Measurements from ENCODE around the gene JAK3. TPM values are rescaled to one million over a fixed set of nuclear protein-coding genes. Genes with fewer than 3 reads are reported as not detected.

JAK3 gene
- polyA plus RNA-seq, 4 donors = 0.67 to 6.8 (median 2.5) TPM

- H3K36me3 ChIP-seq (ENCODE audit: control insufficient read depth in 3 of 3, insufficient read depth in 2 of 3, low read depth in 1 of 3, low read length in 3 of 3) = peaks cover 0 to under 1% (median 0%) of the 10 kb centered on the region in 3 donors
- H3K27ac ChIP-seq (ENCODE audit: low read depth in 1 of 3, low read length in 2 of 3) = no peak overlapping the region
- no peaks in the 10 kb centered on the region for H3K9me3 ChIP-seq (ENCODE audit: control insufficient read depth in 2 of 2, insufficient read depth in 1 of 2, low read depth in 1 of 2, low read length in 1 of 2)
- peaks cover 0 to 11% (median 0%) of the 10 kb centered on the region in 3 donors for H3K4me1 ChIP-seq (ENCODE audit: control insufficient read depth in 3 of 3, insufficient read depth in 2 of 3, low read depth in 1 of 3, low read length in 2 of 3)
- H3K4me3 ChIP-seq (ENCODE audit: low read depth in 1 of 3, low read length in 3 of 3) = no peak overlapping the region
- FAIRE-seq (no peak), DNase-seq (no peak)
- WGBS, 3 donors = 63 to 67% (median 66%) methylated on average over 15 to 16 of the region's 16 CpGs
- no peaks in the 10 kb centered on the region for H3K27me3 ChIP-seq (ENCODE audit: control insufficient read depth in 3 of 3, insufficient read depth in 3 of 3, low read length in 3 of 3)
Measured at GRCh38 chr19:17775245-17775927, 72.4 kb downstream of the JAK3 start.

Other genes starting within 250 kb of the JAK3 start
- 1 to 10 TPM in 1 of 4 donors, under 1 TPM in 1, not detected in 2; 0.78 to 1.1 TPM for gene UNC13A, start 159.6 kb downstream of the JAK3 start, polyA plus RNA-seq
- gene MAP1S, start 128.5 kb downstream of the JAK3 start, polyA plus RNA-seq = 10 to 100 TPM; 18.0 to 26.4 (median 21.9) TPM
- gene FCHO1, start 96.5 kb downstream of the JAK3 start, polyA plus RNA-seq = 1 to 10 TPM; 1.4 to 3.1 (median 2.2) TPM
- gene B3GNT3, start 52.8 kb downstream of the JAK3 start, polyA plus RNA-seq = 10 to 100 TPM; 32.0 to 86.5 (median 41.2) TPM
- 1 to 10 TPM in 1 of 4 donors, under 1 TPM in 1, not detected in 2; 0.13 to 1.4 TPM for gene INSL3, start 26.5 kb downstream of the JAK3 start, polyA plus RNA-seq
- gene RPL18A, start 11.9 kb upstream of the JAK3 start, polyA plus RNA-seq = 1,000 to 10,000 TPM; 1,464 to 3,671 (median 2,102) TPM
- gene SLC5A5, start 24.0 kb upstream of the JAK3 start, polyA plus RNA-seq = under 1 TPM in 3 of 4 donors, not detected in 1; 0.01 to 0.27 (median 0.01) TPM
- gene CCDC124, start 85.0 kb upstream of the JAK3 start, polyA plus RNA-seq = 100 to 1,000 TPM in 1 of 4 donors, 10 to 100 TPM in 3; 42.2 to 111 (median 67.7) TPM
- under 1 TPM in 2 of 4 donors, not detected in 2; 0.24 to 0.41 TPM for gene KCNN1, start 119.1 kb upstream of the JAK3 start, polyA plus RNA-seq
- gene ARRDC2, start 160.2 kb upstream of the JAK3 start, polyA plus RNA-seq = 10 to 100 TPM in 3 of 4 donors, 1 to 10 TPM in 1; 6.9 to 31.5 (median 28.4) TPM
- 1 to 10 TPM in 2 of 4 donors, under 1 TPM in 2; 0.81 to 2.4 (median 1.3) TPM for gene IL12RB1, start 239.0 kb upstream of the JAK3 start, polyA plus RNA-seq
- gene MAST3, start 249.8 kb upstream of the JAK3 start, polyA plus RNA-seq = 10 to 100 TPM in 3 of 4 donors, 1 to 10 TPM in 1; 9.3 to 34.6 (median 24.9) TPM

Data from small intestine (tissue), 7 donors.